Astrocyte of the cerebellum (primary cell): ENCODE data around the gene TIMM50.

Experiments used
- DNase-seq: peaks from one replicate; pipeline ENCODE4 v3.0.0-alpha.2; 2011; ENCODE audit warnings: low read depth
- H3K4me3 ChIP-seq: 2 replicates; pipeline ENCODE4 v1.5.1; 2011; ENCODE audit warnings: mild to moderate bottlenecking, low read depth, low read length, moderate library complexity
- in situ Hi-C: cut with HindIII; loops from 2 replicates; pipeline ENCODE4 v1.10.0; 2017; ENCODE audit warnings: low sequenced_read_pairs
- TF ChIP-seq, protein P1 (sequence below): IDR thresholded peaks from 2 replicates; pipeline ENCODE4 v1.5.1; 2012; ENCODE audit warnings: low read length, low read depth, moderate library complexity, mild to moderate bottlenecking; ENCODE audit errors: missing control alignments

TIMM50 gene

GRCh38 chr19:39531834-39532232 is 51.2 kb downstream of the TIMM50 start:
- DNase-seq: no peak
- in situ Hi-C loops: no loop called here
- peak overlapping the region; percentile 94 for H3K4me3 ChIP-seq
- TF ChIP-seq, protein P1, sequence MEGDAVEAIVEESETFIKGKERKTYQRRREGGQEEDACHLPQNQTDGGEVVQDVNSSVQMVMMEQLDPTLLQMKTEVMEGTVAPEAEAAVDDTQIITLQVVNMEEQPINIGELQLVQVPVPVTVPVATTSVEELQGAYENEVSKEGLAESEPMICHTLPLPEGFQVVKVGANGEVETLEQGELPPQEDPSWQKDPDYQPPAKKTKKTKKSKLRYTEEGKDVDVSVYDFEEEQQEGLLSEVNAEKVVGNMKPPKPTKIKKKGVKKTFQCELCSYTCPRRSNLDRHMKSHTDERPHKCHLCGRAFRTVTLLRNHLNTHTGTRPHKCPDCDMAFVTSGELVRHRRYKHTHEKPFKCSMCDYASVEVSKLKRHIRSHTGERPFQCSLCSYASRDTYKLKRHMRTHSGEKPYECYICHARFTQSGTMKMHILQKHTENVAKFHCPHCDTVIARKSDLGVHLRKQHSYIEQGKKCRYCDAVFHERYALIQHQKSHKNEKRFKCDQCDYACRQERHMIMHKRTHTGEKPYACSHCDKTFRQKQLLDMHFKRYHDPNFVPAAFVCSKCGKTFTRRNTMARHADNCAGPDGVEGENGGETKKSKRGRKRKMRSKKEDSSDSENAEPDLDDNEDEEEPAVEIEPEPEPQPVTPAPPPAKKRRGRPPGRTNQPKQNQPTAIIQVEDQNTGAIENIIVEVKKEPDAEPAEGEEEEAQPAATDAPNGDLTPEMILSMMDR: no peak

DNA sequence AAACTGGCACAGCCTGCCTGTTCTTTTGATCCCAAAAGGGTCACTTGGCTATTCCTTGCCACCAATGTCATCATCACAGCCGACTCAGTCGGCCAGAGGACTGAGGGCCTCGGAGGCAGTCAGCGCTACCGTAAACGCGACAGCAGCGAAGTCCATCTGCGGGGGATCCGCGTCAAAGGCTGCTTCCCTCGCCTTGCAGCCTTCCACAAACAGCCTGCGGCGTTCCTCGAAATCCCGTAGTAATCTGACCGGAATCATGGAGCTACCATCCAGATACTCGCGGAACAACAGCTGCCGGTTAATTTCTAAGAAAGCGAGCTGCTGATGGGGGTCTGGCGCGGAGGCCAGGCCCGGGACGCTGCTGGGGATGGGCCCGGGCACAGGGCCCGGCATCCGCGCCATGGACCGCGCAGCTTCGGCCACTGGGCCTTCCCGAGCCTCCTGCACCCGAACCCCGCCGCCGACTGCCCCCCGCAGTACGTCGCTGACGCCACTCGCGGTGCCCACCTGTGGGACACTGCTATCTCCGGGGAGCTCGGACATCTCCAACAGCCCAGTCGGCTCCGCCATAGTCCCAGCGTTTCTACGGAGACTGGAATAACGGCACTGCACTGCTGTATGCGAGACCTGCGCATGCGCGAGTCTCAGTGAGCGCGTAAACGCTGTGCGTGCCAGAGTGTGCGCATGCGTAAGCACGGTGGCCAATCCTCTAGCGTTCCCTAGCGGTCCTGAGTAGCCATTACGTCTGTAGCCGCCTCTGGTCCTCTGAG is 51.8 kb downstream of the TIMM50 start, which contains the start of gene EID2B:
Gene EID2B, minus strand, starts transcription at position 620 of the 770 bp plus-strand sequence. Its CDS starts 50 bp downstream, at position 570.
- in situ Hi-C loops: no loop called here
- peak; percentile 94 for DNase-seq
- peak within 1 kb of the TSS; percentile 94 for H3K4me3 ChIP-seq
- TF ChIP-seq, protein P1: peak; percentile 98

DNA sequence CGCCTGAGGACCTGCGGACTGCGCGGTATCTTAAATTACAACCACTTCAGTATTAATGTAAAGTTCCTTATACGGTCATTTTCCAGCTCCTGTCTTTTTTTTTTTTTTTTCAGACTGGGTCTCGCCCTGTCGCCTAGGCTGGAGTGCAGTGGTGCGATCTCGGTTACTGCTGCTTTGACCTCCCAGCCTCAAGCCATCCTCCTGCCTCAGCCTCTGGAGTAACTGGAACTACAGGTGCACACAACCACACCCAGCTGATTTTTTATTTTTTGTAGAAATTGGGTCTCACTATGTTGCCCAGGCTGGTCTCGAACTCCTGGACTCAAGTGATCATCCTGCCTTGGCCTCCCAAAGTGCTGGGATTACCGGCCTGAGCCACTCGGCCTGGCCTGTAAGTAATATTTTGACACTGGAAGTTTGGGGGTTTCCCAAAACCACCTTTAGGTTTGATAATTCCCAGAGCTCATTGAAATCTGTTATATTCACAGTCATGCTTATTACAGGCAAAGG is 52.4 kb downstream of the TIMM50 start:
- H3K4me3 ChIP-seq: peak overlapping the region; percentile 94
- TF ChIP-seq, protein P1: no peak
- in situ Hi-C loops: no loop called here
- no peak for DNase-seq

DNA sequence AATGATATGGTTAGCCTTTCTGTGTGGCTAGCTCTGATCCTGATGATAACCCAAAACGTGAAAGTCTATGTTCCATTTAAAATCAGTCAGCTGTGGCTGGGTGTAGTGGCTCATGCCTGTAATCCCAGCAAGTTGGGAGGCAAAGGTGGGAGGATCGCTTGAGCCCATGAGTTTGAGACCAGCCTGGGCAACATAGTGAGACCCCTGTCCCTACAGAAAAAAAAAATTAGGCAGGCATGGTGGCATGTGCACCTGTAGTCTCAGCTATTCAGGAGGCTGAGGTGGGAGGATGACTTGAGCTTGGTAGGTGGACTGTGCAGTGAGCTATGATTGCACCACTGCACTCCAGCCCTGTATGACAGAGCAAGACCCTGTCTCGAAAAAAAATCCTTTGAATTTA is 53.2 kb downstream of the TIMM50 start:
- no peak for DNase-seq
- no peak overlapping the region for H3K4me3 ChIP-seq
- TF ChIP-seq, protein P1: no peak
- in situ Hi-C loops: no loop called here

DNA sequence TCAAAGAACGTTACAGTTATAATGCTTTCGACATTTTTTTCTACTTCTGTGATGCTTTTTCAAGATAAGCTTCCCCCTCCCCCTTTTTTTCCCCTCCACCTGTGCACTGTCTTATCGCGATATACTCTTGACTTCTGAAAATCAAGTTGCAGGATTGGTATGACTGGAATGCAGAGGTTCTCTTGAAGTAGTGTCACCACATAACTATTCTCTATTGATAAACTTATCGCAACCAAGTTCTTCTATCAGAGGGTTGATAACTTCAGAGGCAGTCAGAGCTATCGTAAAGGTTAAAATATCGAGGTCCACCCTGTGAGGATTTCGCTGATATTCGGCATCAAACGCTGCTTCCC is 58.5 kb downstream of the TIMM50 start:
- TF ChIP-seq, protein P1: no peak
- DNase-seq: no peak
- peak overlapping the region; percentile 83 for H3K4me3 ChIP-seq
- in situ Hi-C loops: no loop called here

- TF ChIP-seq, protein P1: peak; percentile 82
- in situ Hi-C loops: no loop called here
- peak within 1 kb of the TSS; percentile 83 for H3K4me3 ChIP-seq
- peak; percentile 87 for DNase-seq
Observed at GRCh38 chr19:39539518-39540332, 59.1 kb downstream of the TIMM50 start, which contains the start of gene EID2. Gene EID2, minus strand, starts transcription at chr19:39540161. Its CDS starts 82 bp downstream, at chr19:39540079.
